Fibroblast of the aortic adventitia (primary cell): Measurements from ENCODE around the gene BRD1. TPM values are rescaled to one million over a fixed set of nuclear protein-coding genes. Genes with fewer than 3 reads are reported as not detected.
A peak's percentile ranks its signal among the peaks of the same experiment; 100 is the strongest.

Experiments used
- DNase-seq: peaks from one replicate; pipeline ENCODE4 v3.0.0-alpha.2; 2010; ENCODE audit warnings: low read depth
- H3K4me3 ChIP-seq: 2 replicates; pipeline ENCODE4 v1.5.1; 2011; ENCODE audit warnings: low read depth, mild to moderate bottlenecking, control low read depth, low read length, moderate library complexity
- CTCF ChIP-seq: IDR thresholded peaks from 2 replicates; pipeline ENCODE4 v1.5.1; 2011; ENCODE audit warnings: mild to moderate bottlenecking, low read length, control low read depth, inconsistent platforms; ENCODE audit not compliant: insufficient read depth
- total RNA-seq: library from RNA; depleted of rRNA; stranded (reverse); fragments of >200 nt; gene quantifications from 2 replicates; pipeline ENCODE4 v1.2.3, GENCODE V29; 2012; ENCODE audit warnings: low replicate concordance

The BRD1 gene
- total RNA-seq, 1 donor = 14.6 TPM

GRCh38 chr22:49810363-49811019, 17.2 kb downstream of the BRD1 start:
- TF ChIP-seq CTCF = no peak
- DNase-seq = peak; percentile 49

GRCh38 chr22:49807780-49808708, 19.6 kb downstream of the BRD1 start:
- TF ChIP-seq CTCF = no peak
- no peak overlapping the region for H3K4me3 ChIP-seq
- DNase-seq = peak; percentile 40

More at GRCh38 chr22:49810363-49811019, 17.2 kb downstream of the BRD1 start:
- H3K4me3 ChIP-seq = no peak overlapping the region

GRCh38 chr22:49807129-49807528, 20.5 kb downstream of the BRD1 start:
- no peak overlapping the region for H3K4me3 ChIP-seq
- no peak for TF ChIP-seq CTCF
- DNase-seq = no peak

- TF ChIP-seq CTCF = no peak
- H3K4me3 ChIP-seq = no peak overlapping the region
- DNase-seq = no peak
Measured at GRCh38 chr22:49803737-49804375, 23.8 kb downstream of the BRD1 start.

- DNase-seq = no peak
- TF ChIP-seq CTCF = no peak
- H3K4me3 ChIP-seq = no peak overlapping the region
Measured at GRCh38 chr22:49803134-49803533, 24.5 kb downstream of the BRD1 start.

GRCh38 chr22:49801391-49802060, 26.1 kb downstream of the BRD1 start:
- no peak for DNase-seq
- no peak for TF ChIP-seq CTCF
- no peak overlapping the region for H3K4me3 ChIP-seq
